Stimulated activated CD4-positive, alpha-beta T cell treated with anti-CD3 and anti-CD28 coated beads, Interleukin-2, amount 100 ng/mL, for 4 hours (primary cell): ENCODE data around the gene OR4N2.
"Not testable (repeated sequence)": the region's sequence is repeated elsewhere in the genome, so short reads cannot be mapped to it uniquely, and the experiment has no call there.

Experiments
- DNase-seq: peaks from one replicate; pipeline ENCODE4 v3.0.0-alpha.2; 2020; ENCODE audit warnings: low read depth

Gene OR4N2

GRCh38 chr14:19803470-19803869 is at the start of gene OR4N2:
TSS of gene OR4N2 (plus strand) at chr14:19803770. CDS start at chr14:19827449, 23,679 bp downstream.
- not testable (repeated sequence) for DNase-seq

GRCh38 chr14:19754172-19754571 is 49.4 kb upstream of the OR4N2 start:
- no peak for DNase-seq

GRCh38 chr14:19771491-19771890 is 32.1 kb upstream of the OR4N2 start:
- not testable (repeated sequence) for DNase-seq

- no peak for DNase-seq
These were observed 31.6 kb upstream of the OR4N2 start for GRCh38 chr14:19771895-19772430.

GRCh38 chr14:19772454-19772853 is 31.1 kb upstream of the OR4N2 start:
- not testable (repeated sequence) for DNase-seq

- not testable (repeated sequence) for DNase-seq
These were observed 30.4 kb upstream of the OR4N2 start, which contains the start of gene OR4M1 for GRCh38 chr14:19773204-19773603. TSS of gene OR4M1 (plus strand) at chr14:19773504. CDS start at chr14:19780323, 6,819 bp downstream.

- no peak for DNase-seq
These were observed 28.0 kb upstream of the OR4N2 start for GRCh38 chr14:19775587-19775986.

- DNase-seq, result not testable (repeated sequence)
These were observed 17.7 kb upstream of the OR4N2 start for GRCh38 chr14:19785848-19786247.

- DNase-seq, result not testable (repeated sequence)
These were observed 16.3 kb upstream of the OR4N2 start for GRCh38 chr14:19787318-19787717.

GRCh38 chr14:19788150-19788549 is 15.4 kb upstream of the OR4N2 start:
- DNase-seq, result not testable (repeated sequence)

GRCh38 chr14:19796520-19797108 is 7.0 kb upstream of the OR4N2 start:
- DNase-seq, result not testable (repeated sequence)

GRCh38 chr14:19799880-19800279 is 3.7 kb upstream of the OR4N2 start:
- no peak for DNase-seq

- no peak for DNase-seq
These were observed 3.1 kb upstream of the OR4N2 start for GRCh38 chr14:19800282-19801117.

GRCh38 chr14:19801118-19801464 is 2.5 kb upstream of the OR4N2 start:
- DNase-seq, result no peak

- not testable (repeated sequence) for DNase-seq
These were observed 9.8 kb downstream of the OR4N2 start for GRCh38 chr14:19813171-19813920.

- not testable (repeated sequence) for DNase-seq
These were observed 16.3 kb downstream of the OR4N2 start for GRCh38 chr14:19819879-19820278.

GRCh38 chr14:19821016-19821415 is 17.4 kb downstream of the OR4N2 start:
- not testable (repeated sequence) for DNase-seq

GRCh38 chr14:19823178-19823577 is 19.6 kb downstream of the OR4N2 start:
- DNase-seq, result no peak

- no peak for DNase-seq
These were observed 20.2 kb downstream of the OR4N2 start for GRCh38 chr14:19823765-19824164.

GRCh38 chr14:19827626-19828244 is 24.2 kb downstream of the OR4N2 start:
- DNase-seq, result not testable (repeated sequence)

- DNase-seq, result no peak
These were observed 24.7 kb downstream of the OR4N2 start for GRCh38 chr14:19828314-19828713.
